GM12891 (cell line): ENCODE measurements around the gene CREB5.

Experiments
- POLR2A ChIP-seq: IDR thresholded peaks from 2 replicates; pipeline ENCODE4 v1.6.1; 2011; ENCODE audit warnings: low read depth, low read length, control low read depth
- SPI1 ChIP-seq: IDR thresholded peaks from 2 replicates; pipeline ENCODE4 v1.6.1; 2011; ENCODE audit warnings: low read depth, low read length, control low read depth

DNA sequence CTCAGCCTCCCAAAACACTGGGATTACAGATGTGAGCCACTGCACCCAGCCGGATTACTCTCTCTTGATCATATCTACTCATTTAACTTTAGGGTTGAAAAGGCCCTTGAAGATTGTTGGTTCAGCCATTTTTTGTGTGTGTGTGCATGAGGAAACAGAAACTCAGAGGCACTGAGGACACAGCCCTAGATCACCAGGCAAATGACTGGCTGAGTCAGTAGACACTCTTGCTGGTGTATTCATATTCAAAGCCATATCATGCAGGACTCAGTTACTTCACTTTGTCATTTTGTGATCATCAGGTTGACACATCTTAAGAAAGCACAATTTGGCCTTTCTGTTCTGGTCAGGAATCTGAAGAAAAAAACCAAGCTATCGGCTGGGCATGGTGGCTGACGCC lies 292.4 kb downstream of the CREB5 start:
- TF ChIP-seq POLR2A (no peak), SPI1 (no peak)
